A673 (cell line): ENCODE measurements around the gene SRPX2.

Experiments used
- CTCF ChIP-seq: fragments of 300-800, 200-600 bp; sonication (generic); conservative IDR thresholded peaks from 2 replicates; pipeline ENCODE4 v1.5.1; 2017; ENCODE audit warnings: low read depth, mild to moderate bottlenecking, antibody characterized with exemption, low read length, moderate library complexity, mixed read lengths
- EZH2 ChIP-seq: fragments of 200-600 bp; sonication (generic); IDR thresholded peaks from 2 replicates; pipeline ENCODE4 v1.6.1; 2017; ENCODE audit warnings: borderline replicate concordance, low read depth, mild to moderate bottlenecking, mixed read lengths, antibody characterized with exemption, low read length; ENCODE audit not compliant: poor library complexity, severe bottlenecking

- TF ChIP-seq CTCF, result no peak
- TF ChIP-seq EZH2, result no peak
Measured at GRCh38 chrX:100700809-100701208, 56.8 kb downstream of the SRPX2 start.
